IMR-90 (cell line): Measurements from ENCODE around the gene ZNF813. TPM values are rescaled to one million over a fixed set of nuclear protein-coding genes. Genes with fewer than 3 reads are reported as not detected.
A peak's percentile ranks its signal among the peaks of the same experiment; 100 is the strongest.

ENCODE experiments used
- ATAC-seq: fragments of 200-7000 bp; cut with Tn5 transposase; 2 replicates; pipeline ENCODE4 v1.9.1; 2020; ENCODE audit warnings: low read depth, mild to moderate bottlenecking, moderate library complexity
- BruUV-seq: library from RNA; stranded (reverse); fragments of 400-500 nt; replicated peaks from 2 replicates; lab custom pipeline; 2021; lab: Mats Ljungman, UMichigan
- CTCF ChIA-PET: fragments of 300-600 bp; formaldehyde crosslinking; extraction: SDS; loops from one replicate; lab custom pipeline; 2021; ENCODE audit warnings: antibody characterized with exemption; lab: Yijun Ruan, JAX
- POLR2A ChIA-PET: fragments of 300-600 bp; sonication (Branson Sonifier 250); formaldehyde crosslinking; loops from one replicate; lab custom pipeline; 2022; ENCODE audit warnings: antibody characterized with exemption; ENCODE audit not compliant: unreplicated experiment; lab: Charles Lee
- DNase-seq: peaks from one replicate; pipeline ENCODE4 v3.0.0; 2013
- H2AFZ ChIP-seq: replicated peaks from 2 replicates; pipeline ENCODE3; 2013; ENCODE audit warnings: low read length, mild to moderate bottlenecking; ENCODE audit not compliant: poor library complexity
- H2AK5ac ChIP-seq: 2 replicates; pipeline ENCODE4 v1.6.1; 2013; ENCODE audit warnings: low read depth, low read length, inconsistent platforms
- H2AK9ac ChIP-seq: replicated peaks from 2 replicates; pipeline ENCODE3; 2013; ENCODE audit warnings: mild to moderate bottlenecking, low read depth, low read length, moderate library complexity; ENCODE audit not compliant: poor library complexity
- H2BK120ac ChIP-seq: 2 replicates; pipeline ENCODE4 v1.6.1; 2013; ENCODE audit warnings: low read depth, low read length, inconsistent platforms
- H2BK15ac ChIP-seq: 3 replicates; pipeline ENCODE4 v1.6.1; 2013; ENCODE audit warnings: low read depth, low read length, inconsistent platforms
- H2BK20ac ChIP-seq: 2 replicates; pipeline ENCODE4 v1.6.1; 2013; ENCODE audit warnings: low read depth, mild to moderate bottlenecking, inconsistent platforms, low read length, moderate library complexity
- H2BK5ac ChIP-seq: 2 replicates; pipeline ENCODE4 v1.6.1; 2013; ENCODE audit warnings: mild to moderate bottlenecking, low read depth, low read length, inconsistent platforms; ENCODE audit not compliant: poor library complexity, severe bottlenecking
- H3K14ac ChIP-seq: replicated peaks from 2 replicates; pipeline ENCODE4 v1.6.1; 2013; ENCODE audit warnings: low read depth, low read length, inconsistent platforms
- H3K18ac ChIP-seq: 2 replicates; pipeline ENCODE4 v1.6.1; 2013; ENCODE audit warnings: low read depth, low read length, control low read depth
- H3K23ac ChIP-seq: 2 replicates; pipeline ENCODE4 v1.6.1; 2013; ENCODE audit warnings: low read depth, low read length, inconsistent platforms
- H3K27ac ChIP-seq: 2 replicates; pipeline ENCODE4 v1.5.1; 2013; ENCODE audit warnings: mild to moderate bottlenecking, control low read depth, low read length; ENCODE audit not compliant: insufficient read depth
- H3K27me3 ChIP-seq: 2 replicates; pipeline ENCODE4 v1.6.1; 2013; ENCODE audit warnings: low read length; ENCODE audit not compliant: control insufficient read depth, insufficient read depth
- H3K36me3 ChIP-seq: 2 replicates; pipeline ENCODE4 v1.6.1; 2013; ENCODE audit warnings: low read length, mixed read lengths; ENCODE audit not compliant: control insufficient read depth, insufficient read depth
- H3K4ac ChIP-seq: 2 replicates; pipeline ENCODE4 v1.6.1; 2013; ENCODE audit warnings: low read depth, low read length, inconsistent platforms
- H3K4me1 ChIP-seq: 2 replicates; pipeline ENCODE4 v1.6.1; 2013; ENCODE audit warnings: low read length, mixed read lengths; ENCODE audit not compliant: control insufficient read depth, insufficient read depth
- H3K4me2 ChIP-seq: 2 replicates; pipeline ENCODE4 v1.6.1; 2013; ENCODE audit warnings: low read depth, mild to moderate bottlenecking, control low read depth, low read length, moderate library complexity
- H3K4me3 ChIP-seq: 2 replicates; pipeline ENCODE4 v1.5.1; 2013; ENCODE audit warnings: low read depth, mild to moderate bottlenecking, control low read depth, low read length, moderate library complexity; ENCODE audit not compliant: insufficient read depth
- H3K56ac ChIP-seq: 2 replicates; pipeline ENCODE4 v1.6.1; 2013; ENCODE audit warnings: low read length, inconsistent platforms; ENCODE audit not compliant: insufficient read depth; ENCODE audit errors: extremely low read depth
- H3K79me1 ChIP-seq, 2 experiments: 2 replicates each; pipeline ENCODE4 v1.6.1; 2013; ENCODE audit warnings: low read length in 2 of 2, inconsistent platforms in 1 of 2, low read depth in 1 of 2
- H3K9ac ChIP-seq: 2 replicates; pipeline ENCODE4 v1.6.1; 2013; ENCODE audit warnings: low read depth, low read length, control low read depth
- H3K9me1 ChIP-seq: 2 replicates; pipeline ENCODE4 v1.6.1; 2013; ENCODE audit warnings: low read length, inconsistent platforms; ENCODE audit not compliant: insufficient read depth
- H3K9me3 ChIP-seq: 2 replicates; pipeline ENCODE4 v1.6.1; 2013; ENCODE audit warnings: low read length; ENCODE audit not compliant: control insufficient read depth, insufficient read depth
- H4K20me1 ChIP-seq: 2 replicates; pipeline ENCODE4 v1.6.1; 2013; ENCODE audit warnings: low read length, inconsistent platforms; ENCODE audit not compliant: insufficient read depth
- H4K5ac ChIP-seq: 2 replicates; pipeline ENCODE4 v1.6.1; 2013; ENCODE audit warnings: mild to moderate bottlenecking, low read depth, low read length, control low read depth
- H4K8ac ChIP-seq, 2 experiments: 2 replicates each; pipeline ENCODE4 v1.6.1; 2013; ENCODE audit warnings: low read depth in 2 of 2, low read length in 2 of 2, control low read depth in 1 of 2, inconsistent platforms in 1 of 2
- H4K91ac ChIP-seq: 2 replicates; pipeline ENCODE4 v1.6.1; 2013; ENCODE audit warnings: low read depth, low read length, inconsistent platforms; ENCODE audit not compliant: insufficient read depth
- BHLHE40 ChIP-seq: fragments of 150-350 bp; IDR thresholded peaks from 2 replicates; pipeline ENCODE4 v1.6.1; 2016; ENCODE audit warnings: mild to moderate bottlenecking, low read depth, low read length
- CEBPB ChIP-seq: IDR thresholded peaks from 2 replicates; pipeline ENCODE4 v1.6.1; 2012; ENCODE audit warnings: low read depth, low read length, improper control_type of control experiment
- CHD1 ChIP-seq: IDR thresholded peaks from 2 replicates; pipeline ENCODE4 v1.6.1; 2012; ENCODE audit warnings: low read depth, low read length, improper control_type of control experiment
- FOS ChIP-seq: fragments of 150-350 bp; IDR thresholded peaks from 2 replicates; pipeline ENCODE4 v1.6.1; 2016; ENCODE audit warnings: low read depth, low read length
- MAFK ChIP-seq: IDR thresholded peaks from 2 replicates; pipeline ENCODE4 v1.6.1; 2012; ENCODE audit warnings: low read depth, low read length, improper control_type of control experiment
- MAZ ChIP-seq: IDR thresholded peaks from 2 replicates; pipeline ENCODE4 v1.6.1; 2012; ENCODE audit warnings: low read depth, mild to moderate bottlenecking, low read length, improper control_type of control experiment, moderate library complexity, borderline replicate concordance
- NFE2L2 ChIP-seq: fragments of 150-350 bp; IDR thresholded peaks from 2 replicates; pipeline ENCODE4 v1.6.1; 2016; ENCODE audit warnings: low read depth, mild to moderate bottlenecking, low read length
- POLR2A ChIP-seq: IDR thresholded peaks from 2 replicates; pipeline ENCODE4 v1.6.1; 2012; ENCODE audit warnings: mild to moderate bottlenecking, low read depth, low read length
- RCOR1 ChIP-seq: IDR thresholded peaks from 2 replicates; pipeline ENCODE4 v1.6.1; 2012; ENCODE audit warnings: mild to moderate bottlenecking, low read length, improper control_type of control experiment; ENCODE audit not compliant: insufficient replicate concordance
- RFX5 ChIP-seq: IDR thresholded peaks from 2 replicates; pipeline ENCODE4 v1.8.0; 2012; ENCODE audit warnings: low read depth, mild to moderate bottlenecking, low read length, moderate library complexity
- SMC3 ChIP-seq: fragments of 150-350 bp; IDR thresholded peaks from 2 replicates; pipeline ENCODE4 v1.6.1; 2016; ENCODE audit warnings: low read depth, mild to moderate bottlenecking, antibody characterized with exemption, low read length, moderate library complexity
- WGBS, 2 experiments: methylation state at CpG; one replicate each; pipeline versions ENCODE4 v1.1.5 to v1.1.7; 2013; ENCODE audit warnings: missing lambda C conversion rate in 2 of 2; ENCODE audit not compliant: insufficient read length in 1 of 2; ENCODE audit errors: extremely low coverage in 2 of 2; 5-methylcytosine and 5-hydroxymethylcytosine counted together
- dilution Hi-C: fragments of 300-500 bp; cut with HindIII; formaldehyde crosslinking; loops from one replicate; pipeline ENCODE4 v1.14.3; 2018; ENCODE audit warnings: low sequenced_read_pairs; ENCODE audit not compliant: unreplicated experiment
- in situ Hi-C: fragments of 300-500 bp; cut with MboI; formaldehyde crosslinking; loops from 3 replicates; pipeline ENCODE4 v1.14.3; 2019; ENCODE audit warnings: low sequenced_read_pairs, inconsistent platforms, mixed read lengths
- intact Hi-C: fragments of 100-400 bp; cut with micrococcal nuclease; formaldehyde crosslinking; loops from 2 replicates; pipeline ENCODE4 v1.10.0; 2022
- polyA plus RNA-seq, 3 experiments: library from polyadenylated mRNA; depleted of rRNA; stranded (reverse); fragments of >200 nt; gene quantifications; 2 replicates each; pipeline ENCODE4 v1.2.3, GENCODE V29; 2012; ENCODE audit warnings: low replicate concordance in 1 of 3
- total RNA-seq: library from RNA; depleted of rRNA; stranded (reverse); fragments of >200 nt; gene quantifications from 2 replicates; pipeline ENCODE4 v1.2.3, GENCODE V29; 2012
- TF ChIP-seq, protein P1 (sequence below): conservative IDR thresholded peaks from 2 replicates; pipeline ENCODE4 v1.5.1; 2012; ENCODE audit warnings: mild to moderate bottlenecking, low read depth, low read length, improper control_type of control experiment
- TF ChIP-seq, protein P2 (sequence below): fragments of 150-350 bp; IDR thresholded peaks from 2 replicates; pipeline ENCODE4 v1.6.1; 2016; ENCODE audit warnings: low read depth, mild to moderate bottlenecking, low read length, moderate library complexity, borderline replicate concordance
- TF ChIP-seq, protein P3 (sequence below): fragments of 150-350 bp; IDR thresholded peaks from 2 replicates; pipeline ENCODE4 v1.6.1; 2017; ENCODE audit warnings: mild to moderate bottlenecking, antibody characterized with exemption, low read length, low read depth

The ZNF813 gene
- total and polyA plus RNA-seq, 2 of the 4 experiments (the other 2 are of a cell fraction) = 0.82 to 3.4 TPM

DNA sequence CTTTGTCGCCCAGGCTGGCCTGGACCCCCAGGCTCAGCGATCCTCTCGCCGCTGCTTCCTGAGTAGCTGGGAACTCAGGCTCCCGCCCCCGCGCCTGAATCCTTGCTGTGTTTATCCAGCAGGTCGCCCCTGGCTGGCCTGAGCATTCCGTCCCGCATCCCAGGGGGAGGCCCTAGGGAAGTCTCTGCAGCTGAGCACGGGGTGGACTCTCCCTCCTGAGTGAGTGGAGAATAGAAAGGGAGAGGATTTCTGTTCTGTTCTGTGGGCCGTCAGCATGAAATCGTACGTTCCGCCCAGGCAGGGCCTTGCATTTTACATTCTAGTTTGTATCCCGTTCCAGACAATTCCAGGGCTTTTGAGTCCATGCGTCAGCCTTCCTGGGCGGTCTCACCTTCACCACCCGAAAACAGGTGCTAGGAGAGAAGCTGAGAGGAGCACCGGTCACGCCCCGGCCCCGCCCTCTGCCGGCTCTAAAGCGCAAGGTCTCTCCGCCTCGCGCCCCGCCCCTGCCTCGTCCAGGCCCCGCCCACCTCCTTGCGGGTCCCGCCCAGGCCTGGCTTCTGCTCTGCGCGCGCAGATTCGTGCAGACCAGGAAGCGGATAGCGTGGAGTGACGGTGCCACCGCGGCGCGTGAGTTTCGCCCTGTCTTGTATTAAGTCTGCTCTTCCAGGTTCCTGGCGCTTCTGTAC lies 36.0 kb upstream of the ZNF813 start, which contains the start of gene ZNF761:
ZNF761 (plus strand) TSS at position 586 of the 689 bp plus-strand sequence. CDS start 15,285 bp downstream, outside the sequence.
- no TSS peak for BruUV-seq
- CTCF ChIA-PET = no interaction called here
- TF ChIP-seq CEBPB = no peak
- TF ChIP-seq, protein P1, sequence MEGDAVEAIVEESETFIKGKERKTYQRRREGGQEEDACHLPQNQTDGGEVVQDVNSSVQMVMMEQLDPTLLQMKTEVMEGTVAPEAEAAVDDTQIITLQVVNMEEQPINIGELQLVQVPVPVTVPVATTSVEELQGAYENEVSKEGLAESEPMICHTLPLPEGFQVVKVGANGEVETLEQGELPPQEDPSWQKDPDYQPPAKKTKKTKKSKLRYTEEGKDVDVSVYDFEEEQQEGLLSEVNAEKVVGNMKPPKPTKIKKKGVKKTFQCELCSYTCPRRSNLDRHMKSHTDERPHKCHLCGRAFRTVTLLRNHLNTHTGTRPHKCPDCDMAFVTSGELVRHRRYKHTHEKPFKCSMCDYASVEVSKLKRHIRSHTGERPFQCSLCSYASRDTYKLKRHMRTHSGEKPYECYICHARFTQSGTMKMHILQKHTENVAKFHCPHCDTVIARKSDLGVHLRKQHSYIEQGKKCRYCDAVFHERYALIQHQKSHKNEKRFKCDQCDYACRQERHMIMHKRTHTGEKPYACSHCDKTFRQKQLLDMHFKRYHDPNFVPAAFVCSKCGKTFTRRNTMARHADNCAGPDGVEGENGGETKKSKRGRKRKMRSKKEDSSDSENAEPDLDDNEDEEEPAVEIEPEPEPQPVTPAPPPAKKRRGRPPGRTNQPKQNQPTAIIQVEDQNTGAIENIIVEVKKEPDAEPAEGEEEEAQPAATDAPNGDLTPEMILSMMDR = peak; percentile 32
- TF ChIP-seq, protein P2, sequence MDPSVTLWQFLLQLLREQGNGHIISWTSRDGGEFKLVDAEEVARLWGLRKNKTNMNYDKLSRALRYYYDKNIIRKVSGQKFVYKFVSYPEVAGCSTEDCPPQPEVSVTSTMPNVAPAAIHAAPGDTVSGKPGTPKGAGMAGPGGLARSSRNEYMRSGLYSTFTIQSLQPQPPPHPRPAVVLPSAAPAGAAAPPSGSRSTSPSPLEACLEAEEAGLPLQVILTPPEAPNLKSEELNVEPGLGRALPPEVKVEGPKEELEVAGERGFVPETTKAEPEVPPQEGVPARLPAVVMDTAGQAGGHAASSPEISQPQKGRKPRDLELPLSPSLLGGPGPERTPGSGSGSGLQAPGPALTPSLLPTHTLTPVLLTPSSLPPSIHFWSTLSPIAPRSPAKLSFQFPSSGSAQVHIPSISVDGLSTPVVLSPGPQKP = no peak
- TF ChIP-seq POLR2A = peak; percentile 76; the same call in 1 of the 2 replicates
- TF ChIP-seq, protein P3, sequence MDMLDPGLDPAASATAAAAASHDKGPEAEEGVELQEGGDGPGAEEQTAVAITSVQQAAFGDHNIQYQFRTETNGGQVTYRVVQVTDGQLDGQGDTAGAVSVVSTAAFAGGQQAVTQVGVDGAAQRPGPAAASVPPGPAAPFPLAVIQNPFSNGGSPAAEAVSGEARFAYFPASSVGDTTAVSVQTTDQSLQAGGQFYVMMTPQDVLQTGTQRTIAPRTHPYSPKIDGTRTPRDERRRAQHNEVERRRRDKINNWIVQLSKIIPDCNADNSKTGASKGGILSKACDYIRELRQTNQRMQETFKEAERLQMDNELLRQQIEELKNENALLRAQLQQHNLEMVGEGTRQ = no peak
- no peak for TF ChIP-seq RFX5
- TF ChIP-seq RCOR1 = no peak
- no peak for TF ChIP-seq NFE2L2
- TF ChIP-seq MAZ = peak; percentile 53; the same call in 1 of the 2 replicates
- peak; percentile 48; the same call in 1 of the 2 replicates for TF ChIP-seq BHLHE40
- TF ChIP-seq MAFK = no peak
- no peak for TF ChIP-seq FOS
- no peak for TF ChIP-seq CHD1
- TF ChIP-seq SMC3 = no peak

More for the DNA sequence above, 36.0 kb upstream of the ZNF813 start, which contains the start of gene ZNF761:
- peak within 1 kb of the TSS; percentile 89 for H3K14ac ChIP-seq
- intact Hi-C loops = no loop called here
- H2BK5ac ChIP-seq = peak within 1 kb of the TSS; percentile 25
- ATAC-seq = peak; percentile 100
- peak within 1 kb of the TSS; percentile 87 for H3K4me3 ChIP-seq
- H4K8ac ChIP-seq = peak within 1 kb of the TSS; percentile 67 to 79; a peak in 2 of 4 replicates
- H4K91ac ChIP-seq = peak within 1 kb of the TSS; percentile 39; the same call in 1 of the 2 replicates
- 0 out of 2 replicates have a peak within 1 kb of the TSS, but pooled peaks have one; percentile 53 for H3K56ac ChIP-seq
- peak within 1 kb of the TSS; percentile 85 for H3K4ac ChIP-seq
- H3K4me2 ChIP-seq = peak within 1 kb of the TSS; percentile 93
- no peak within 1 kb of the TSS for H3K18ac ChIP-seq
- H3K27me3 ChIP-seq = no peaks in the 10 kb centered on the region
- no peaks in the 10 kb centered on the region for H3K9me3 ChIP-seq
- no peak within 1 kb of the TSS for H2BK120ac ChIP-seq
- peak within 1 kb of the TSS; percentile 36; the same call in 1 of the 2 replicates for H2AK5ac ChIP-seq
- H3K9me1 ChIP-seq = no peaks in the 10 kb centered on the region
- H3K36me3 ChIP-seq = peaks cover 9% of the 10 kb centered on the region
- peak within 1 kb of the TSS; percentile 85 for H3K9ac ChIP-seq
- POLR2A ChIA-PET = no interaction called here
- no peak within 1 kb of the TSS for H2BK15ac ChIP-seq
- peaks cover 0 to 20% of the 10 kb centered on the region in 2 experiments for H3K79me1 ChIP-seq
- 0 out of 2 replicates have a peak within 1 kb of the TSS, but pooled peaks have one; percentile 27 for H4K5ac ChIP-seq
- peak within 1 kb of the TSS; percentile 97 for H3K23ac ChIP-seq
- H2BK20ac ChIP-seq = no peak within 1 kb of the TSS
- H3K27ac ChIP-seq = peak within 1 kb of the TSS; percentile 57
- peak within 1 kb of the TSS; percentile 93 for H2AFZ ChIP-seq
- no peaks in the 10 kb centered on the region for H4K20me1 ChIP-seq
- peak; percentile 86 for DNase-seq
- peak within 1 kb of the TSS; percentile 88 for H2AK9ac ChIP-seq
- WGBS, 2 experiments = no CpG with 5 or more reads among the region's 46 CpGs
- in situ Hi-C loops = no loop called here
- dilution Hi-C loops = no loop called here
- no peaks in the 10 kb centered on the region for H3K4me1 ChIP-seq
